ENCODE data around the gene FRMPD4. TPM values are rescaled to one million over a fixed set of nuclear protein-coding genes. Genes with fewer than 3 reads are reported as not detected.

The FRMPD4 gene
- total RNA-seq, 1 experiment from 2014 or later, result 0.24 TPM

- Histone ChIP-seq H3K4ac (ENCODE audit: low read depth, low read length) (no peak overlapping the region), H3K27ac (ENCODE audit: insufficient read length, low read depth, low read length) (no peak overlapping the region), H2AFZ (ENCODE audit: low read length) (no peak overlapping the region), H2BK12ac (ENCODE audit: insufficient read length, low read depth, low read length) (no peak overlapping the region), H2BK15ac (ENCODE audit: low read depth, low read length) (no peak overlapping the region), H2BK120ac (ENCODE audit: low read depth, low read length, poor library complexity, severe bottlenecking) (no peak overlapping the region), H3K23me2 (ENCODE audit: insufficient read length, low read depth, low read length, poor library complexity, severe bottlenecking) (no peaks in the 10 kb centered on the region), H3K56ac (ENCODE audit: insufficient read length, low read depth, low read length) (no peak overlapping the region), H4K91ac (ENCODE audit: insufficient read length, low read depth, low read length) (no peak overlapping the region), H2BK5ac (ENCODE audit: insufficient read length, low read length) (no peak overlapping the region), H4K8ac (replicated peaks; ENCODE audit: insufficient read length, low read depth, low read length) (no peak overlapping the region), H3K27me3 (ENCODE audit: insufficient read depth, low read length) (no peaks in the 10 kb centered on the region), H3K23ac (ENCODE audit: insufficient read length, low read depth, low read length) (no peak overlapping the region), H3K4me2 (ENCODE audit: insufficient read depth, insufficient read length, low read length) (no peak overlapping the region), H2BK20ac (ENCODE audit: low read depth, low read length, poor library complexity, severe bottlenecking) (no peak overlapping the region), H4K5ac (ENCODE audit: insufficient read length, low read depth, low read length) (no peak overlapping the region), H3K4me1 (ENCODE audit: insufficient read depth, low read length) (peaks cover 5% of the 10 kb centered on the region; the same call in 1 of the 2 replicates), H3K79me2 (ENCODE audit: insufficient read depth, low read length) (no peaks in the 10 kb centered on the region), H3K9ac (ENCODE audit: extremely low read depth, insufficient read length, low read length) (no peak overlapping the region), H3T11ph (ENCODE audit: low read length) (no peak overlapping the region), H3K79me1 (ENCODE audit: insufficient read depth, low read depth, low read length, poor library complexity, severe bottlenecking) (no peaks in the 10 kb centered on the region), H3K18ac (ENCODE audit: insufficient read length, low read depth, low read length) (no peak overlapping the region), H3K14ac (ENCODE audit: insufficient read depth, low read length) (no peak overlapping the region; the same call in 1 of the 2 replicates), H4K20me1 (ENCODE audit: control insufficient read depth, insufficient read depth, insufficient read length) (no peaks in the 10 kb centered on the region), H2AK5ac (ENCODE audit: insufficient read length, low read length) (no peak overlapping the region), H3K9me3 (ENCODE audit: control insufficient read depth, low read depth, low read length) (peaks cover 8% of the 10 kb centered on the region)
- no peak for TF ChIP-seq CTCF (conservative IDR thresholded peaks at IDR 0.05)
- no CpG with 5 or more reads among the region's 4 CpGs for WGBS (ENCODE audit: extremely low coverage, insufficient read length, low lambda C conversion rate)
- Mint-ChIP-seq H3K27ac (peak overlapping the region in 2 of 3 experiments; percentile 45 to 77; a peak in 2 of 7 replicates), H3K9me3 (peaks cover 57 to 63% of the 10 kb centered on the region in 2 experiments), H3K27me3 (ENCODE audit: low read depth) (no peaks in the 10 kb centered on the region), H3K4me3 (no peak overlapping the region), H3K36me3 (ENCODE audit: insufficient read depth in 1 of 3, low read depth in 3 of 3) (peaks cover 0 to 6% (median 5%) of the 10 kb centered on the region in 3 experiments; a peak in 5 of 7 replicates), H3K4me1 (peaks cover 20 to 25% of the 10 kb centered on the region in 2 experiments)
- DNase-seq, result no peak
Measured at GRCh38 chrX:12308420-12308819, 170.1 kb downstream of the FRMPD4 start.

Data from H9 (cell line).